Parathyroid adenoma (tissue), 2 donors: ENCODE data around the gene ZNF469.
"Not testable (repeated sequence)": the region's sequence is repeated elsewhere in the genome, so short reads cannot be mapped to it uniquely, and the experiment has no call there.

Experiments used
- H2AFZ ChIP-seq: fragments of 300-600 bp; sonication (generic); one replicate; pipeline ENCODE4 v1.7.0; 2017; ENCODE audit warnings: antibody characterized with exemption, mild to moderate bottlenecking
- H3K27ac ChIP-seq: fragments of 300-600 bp; sonication (generic); one replicate; pipeline ENCODE4 v1.7.0; 2017
- H3K27me3 ChIP-seq: fragments of 300-600 bp; sonication (generic); one replicate; pipeline ENCODE4 v1.7.0; 2017; ENCODE audit warnings: low read length; ENCODE audit not compliant: control insufficient read depth, insufficient read depth
- H3K36me3 ChIP-seq: fragments of 300-600 bp; sonication (generic); one replicate; pipeline ENCODE4 v1.7.0; 2017; ENCODE audit warnings: low read length; ENCODE audit not compliant: control insufficient read depth, insufficient read depth
- H3K4me1 ChIP-seq: fragments of 300-600 bp; sonication (generic); one replicate; pipeline ENCODE4 v1.7.0; 2017; ENCODE audit warnings: control low read depth
- H3K4me2 ChIP-seq: fragments of 300-600 bp; sonication (generic); one replicate; pipeline ENCODE4 v1.7.0; 2017; ENCODE audit warnings: low read length
- H3K4me3 ChIP-seq: fragments of 300-600 bp; sonication (generic); one replicate; pipeline ENCODE4 v1.7.0; 2017; ENCODE audit warnings: low read depth, low read length
- H3K79me2 ChIP-seq: fragments of 300-600 bp; sonication (generic); one replicate; pipeline ENCODE4 v1.7.0; 2017; ENCODE audit warnings: control low read depth
- H3K9ac ChIP-seq: fragments of 300-600 bp; sonication (generic); one replicate; pipeline ENCODE4 v1.7.0; 2017; ENCODE audit warnings: mild to moderate bottlenecking
- H3K9me3 ChIP-seq: fragments of 300-600 bp; sonication (generic); one replicate; pipeline ENCODE4 v1.7.0; 2017; ENCODE audit warnings: low read length; ENCODE audit not compliant: control insufficient read depth
- CTCF ChIP-seq: fragments of 300-600 bp; sonication (generic); IDR thresholded peaks from one replicate; pipeline ENCODE4 v1.7.0; 2017; ENCODE audit warnings: antibody characterized with exemption, mild to moderate bottlenecking
- donor health status: primary hyperparathyroidism.

The ZNF469 gene

GRCh38 chr16:88356727-88357199 is 26.0 kb upstream of the ZNF469 start:
- H3K79me2 ChIP-seq, result no peaks in the 10 kb centered on the region
- H3K4me1 ChIP-seq, result no peaks in the 10 kb centered on the region
- TF ChIP-seq CTCF, result no peak
- H3K4me3 ChIP-seq, result no peak overlapping the region
- H3K36me3 ChIP-seq, result no peaks in the 10 kb centered on the region
- H2AFZ ChIP-seq, result no peak overlapping the region
- H3K9me3 ChIP-seq, result no peaks in the 10 kb centered on the region
- H3K9ac ChIP-seq, result no peak overlapping the region
- H3K27ac ChIP-seq, result no peak overlapping the region
- no peaks in the 10 kb centered on the region for H3K27me3 ChIP-seq
- no peak overlapping the region for H3K4me2 ChIP-seq

GRCh38 chr16:88357317-88358022 is 25.3 kb upstream of the ZNF469 start:
- H3K36me3 ChIP-seq, result no peaks in the 10 kb centered on the region
- H3K27me3 ChIP-seq, result no peaks in the 10 kb centered on the region
- no peak overlapping the region for H3K4me2 ChIP-seq
- no peaks in the 10 kb centered on the region for H3K4me1 ChIP-seq
- no peak for TF ChIP-seq CTCF
- H3K4me3 ChIP-seq, result no peak overlapping the region
- H3K27ac ChIP-seq, result no peak overlapping the region
- H3K9ac ChIP-seq, result no peak overlapping the region
- H3K9me3 ChIP-seq, result no peaks in the 10 kb centered on the region
- no peaks in the 10 kb centered on the region for H3K79me2 ChIP-seq
- H2AFZ ChIP-seq, result no peak overlapping the region

GRCh38 chr16:88358023-88358420 is 24.7 kb upstream of the ZNF469 start:
- H3K36me3 ChIP-seq, result no peaks in the 10 kb centered on the region
- H3K27me3 ChIP-seq, result no peaks in the 10 kb centered on the region
- H3K9ac ChIP-seq, result no peak overlapping the region
- H3K79me2 ChIP-seq, result no peaks in the 10 kb centered on the region
- no peaks in the 10 kb centered on the region for H3K9me3 ChIP-seq
- H3K4me1 ChIP-seq, result no peaks in the 10 kb centered on the region
- H3K4me2 ChIP-seq, result no peak overlapping the region
- no peak overlapping the region for H2AFZ ChIP-seq
- H3K4me3 ChIP-seq, result no peak overlapping the region
- no peak for TF ChIP-seq CTCF
- no peak overlapping the region for H3K27ac ChIP-seq

- H3K9me3 ChIP-seq, result no peaks in the 10 kb centered on the region
- no peak overlapping the region for H2AFZ ChIP-seq
- no peaks in the 10 kb centered on the region for H3K79me2 ChIP-seq
- H3K27me3 ChIP-seq, result no peaks in the 10 kb centered on the region
- H3K4me2 ChIP-seq, result no peak overlapping the region
- H3K9ac ChIP-seq, result no peak overlapping the region
- H3K4me1 ChIP-seq, result no peaks in the 10 kb centered on the region
- H3K27ac ChIP-seq, result no peak overlapping the region
- H3K4me3 ChIP-seq, result no peak overlapping the region
- no peaks in the 10 kb centered on the region for H3K36me3 ChIP-seq
- no peak for TF ChIP-seq CTCF
Measured at GRCh38 chr16:88359008-88359407, 23.8 kb upstream of the ZNF469 start.

- H2AFZ ChIP-seq, H3K4me2 ChIP-seq, H3K36me3 ChIP-seq, H3K27ac ChIP-seq, H3K4me3 ChIP-seq, H3K9me3 ChIP-seq, H3K9ac ChIP-seq, H3K4me1 ChIP-seq, H3K27me3 ChIP-seq, H3K79me2 ChIP-seq: not testable (repeated sequence)
Measured at GRCh38 chr16:88360401-88360800, 22.4 kb upstream of the ZNF469 start.
